Activated naive CD4-positive, alpha-beta T cell treated with Interleukin-2 at 50 U/mL for 16 hours (primary cell): ENCODE data around the gene TBC1D23.
"Not testable (repeated sequence)": the region's sequence is repeated elsewhere in the genome, so short reads cannot be mapped to it uniquely, and the experiment has no call there.

Source experiments
- DNase-seq: peaks from one replicate; pipeline ENCODE4 v3.0.0-alpha.2; 2020

The TBC1D23 gene

GRCh38 chr3:100310355-100310965 is 49.7 kb downstream of the TBC1D23 start:
- DNase-seq = no peak

GRCh38 chr3:100311011-100311410 is 50.2 kb downstream of the TBC1D23 start:
- DNase-seq = no peak

- DNase-seq = peak; percentile 21
These were observed 55.9 kb downstream of the TBC1D23 start for GRCh38 chr3:100316641-100317069.

- DNase-seq = no peak
These were observed 57.1 kb downstream of the TBC1D23 start for GRCh38 chr3:100317912-100318311.

- DNase-seq = no peak
These were observed 59.2 kb downstream of the TBC1D23 start for GRCh38 chr3:100319951-100320350.

- DNase-seq = no peak
These were observed 63.3 kb downstream of the TBC1D23 start for GRCh38 chr3:100324044-100324443.

GRCh38 chr3:100325827-100326226 is 65.0 kb downstream of the TBC1D23 start:
- DNase-seq = no peak

- not testable (repeated sequence) for DNase-seq
These were observed 66.6 kb downstream of the TBC1D23 start for GRCh38 chr3:100327377-100327776.

GRCh38 chr3:100329800-100330489 is 69.2 kb downstream of the TBC1D23 start:
- DNase-seq = no peak

GRCh38 chr3:100330651-100331050 is 69.9 kb downstream of the TBC1D23 start:
- DNase-seq = no peak

- DNase-seq = no peak
These were observed 70.9 kb downstream of the TBC1D23 start for GRCh38 chr3:100331660-100332059.

GRCh38 chr3:100333051-100333450 is 72.3 kb downstream of the TBC1D23 start:
- DNase-seq = no peak

GRCh38 chr3:100333970-100334487 is 73.2 kb downstream of the TBC1D23 start:
- DNase-seq = no peak

- peak; percentile 83 for DNase-seq
These were observed 73.9 kb downstream of the TBC1D23 start, which contains the start of gene NIT2 for GRCh38 chr3:100334488-100335351. Gene NIT2 (plus strand): TSS chr3:100334757. CDS start chr3:100334792, 35 bp downstream.

GRCh38 chr3:100335434-100335833 is 74.6 kb downstream of the TBC1D23 start:
- DNase-seq = peak; percentile 7

GRCh38 chr3:100336229-100336628 is 75.4 kb downstream of the TBC1D23 start:
- not testable (repeated sequence) for DNase-seq

GRCh38 chr3:100338911-100339310 is 78.1 kb downstream of the TBC1D23 start:
- DNase-seq = no peak

- DNase-seq = no peak
These were observed 79.0 kb downstream of the TBC1D23 start for GRCh38 chr3:100339786-100340185.

GRCh38 chr3:100340527-100340926 is 79.7 kb downstream of the TBC1D23 start:
- no peak for DNase-seq

- no peak for DNase-seq
These were observed 87.9 kb downstream of the TBC1D23 start for GRCh38 chr3:100348727-100349126.

GRCh38 chr3:100351770-100352169 is 91.0 kb downstream of the TBC1D23 start:
- DNase-seq = not testable (repeated sequence)

- no peak for DNase-seq
These were observed 91.8 kb downstream of the TBC1D23 start for GRCh38 chr3:100352296-100353231.
